ENCODE results near the gene NOP16. TPM values are rescaled to one million over a fixed set of nuclear protein-coding genes. Genes with fewer than 3 reads are reported as not detected.
A peak's percentile ranks its signal among the peaks of the same experiment; 100 is the strongest.

NOP16 gene
- total and polyA plus RNA-seq, 2 of the 13 experiments (the other 11 are each of a cell fraction or from before 2014, with no cell fraction given), result 43.3 to 48.4 TPM

GRCh38 chr5:176418251-176418650 is 29.9 kb upstream of the NOP16 start (continued):
- TF ChIP-seq HIC2 (CRISPR knock-in tag; IDR thresholded peaks at IDR 0.05; ENCODE audit: low read depth), result no peak
- 0 out of 2 replicates have a peak, but pooled peaks have one; percentile 16 for TF ChIP-seq ZBTB33 (CRISPR knock-in tag; IDR thresholded peaks at IDR 0.05)
- no peak for TF ChIP-seq ARID2 (CRISPR knock-in tag; IDR thresholded peaks at IDR 0.05; ENCODE audit: borderline replicate concordance)
- TF ChIP-seq KAT2B (IDR thresholded peaks at IDR 0.05; ENCODE audit: borderline replicate concordance, low read depth, low read length), result no peak
- TF ChIP-seq YY1 (IDR thresholded peaks at IDR 0.05; ENCODE audit: insufficient read depth, insufficient replicate concordance, low read depth, low read length), result no peak
- no peak for TF ChIP-seq FOXA1 (IDR thresholded peaks at IDR 0.05)
- no peak for TF ChIP-seq FOXA1 (CRISPR knock-in tag; IDR thresholded peaks at IDR 0.05)
- no peak for TF ChIP-seq FUBP1 (CRISPR knock-in tag; IDR thresholded peaks at IDR 0.05; ENCODE audit: borderline replicate concordance)
- TF ChIP-seq ARID4A (CRISPR knock-in tag; IDR thresholded peaks at IDR 0.05; ENCODE audit: borderline replicate concordance), result no peak
- TF ChIP-seq NCOA2 (CRISPR knock-in tag; IDR thresholded peaks at IDR 0.05), result peak; percentile 42; the same call in 1 of the 2 replicates
- no peak for TF ChIP-seq ZSCAN29 (CRISPR knock-in tag; conservative IDR thresholded peaks at IDR 0.05)
- peak; percentile 39; the same call in 1 of the 2 replicates for TF ChIP-seq GFI1 (CRISPR knock-in tag; IDR thresholded peaks at IDR 0.05; ENCODE audit: borderline replicate concordance)
- TF ChIP-seq PITX1 (CRISPR knock-in tag; IDR thresholded peaks at IDR 0.05), result 0 out of 2 replicates have a peak, but pooled peaks have one; percentile 44
- peak; percentile 18; the same call in 1 of the 2 replicates for TF ChIP-seq ARID5B (CRISPR knock-in tag; IDR thresholded peaks at IDR 0.05)
